K562 (cell line): Measurements from ENCODE around the gene ARHGDIA. TPM values are rescaled to one million over a fixed set of nuclear protein-coding genes. Genes with fewer than 3 reads are reported as not detected.
A peak's percentile ranks its signal among the peaks of the same experiment; 100 is the strongest.

Experiments used
- CBX3 ChIP-seq, 2 experiments: IDR thresholded peaks; 1 replicate in 1 of 2; 2 replicates in 1 of 2; pipeline ENCODE4 v1.6.1; 2012; ENCODE audit warnings: inconsistent platforms in 2 of 2, low read length in 2 of 2, borderline replicate concordance in 1 of 2, control low read depth in 1 of 2
- CEBPB ChIP-seq: fragments of 450-650 bp; IDR thresholded peaks from 2 replicates; pipeline ENCODE4 v1.6.1; 2016; ENCODE audit warnings: missing genetic modification characterization, missing compliant biosample characterization
- CHD4 ChIP-seq: fragments of 200-600 bp; sonication (generic); IDR thresholded peaks from 3 replicates; pipeline ENCODE4 v1.6.1; 2012; ENCODE audit warnings: low read depth, mild to moderate bottlenecking, mixed read lengths, low read length, inconsistent platforms; ENCODE audit not compliant: insufficient read depth, insufficient replicate concordance, poor library complexity, severe bottlenecking
- CSDE1 ChIP-seq, 2 experiments: fragments of 450-650 bp; IDR thresholded peaks; 2 replicates each; pipeline ENCODE4 v1.6.1; 2016; ENCODE audit warnings: mild to moderate bottlenecking in 1 of 2
- NELFE ChIP-seq: IDR thresholded peaks from 2 replicates; pipeline ENCODE4 v1.6.1; 2011; ENCODE audit warnings: mild to moderate bottlenecking; ENCODE audit not compliant: insufficient read depth, insufficient read length
- SIRT6 ChIP-seq: IDR thresholded peaks from one replicate; pipeline ENCODE4 v1.6.1; 2012; ENCODE audit warnings: low read depth, mild to moderate bottlenecking, control low read depth, inconsistent platforms, low read length, moderate library complexity
- SRSF7 ChIP-seq: fragments of 200-400 bp; formaldehyde crosslinking; optimal IDR thresholded peaks from 2 replicates; pipeline ENCODE3; 2017; ENCODE audit warnings: mild to moderate bottlenecking, low read depth, low read length
- ZBTB1 ChIP-seq: sonication (generic); formaldehyde crosslinking; IDR thresholded peaks from 2 replicates; pipeline ENCODE4 v1.8.1; 2023; ENCODE audit warnings: missing genetic modification reagents, low read depth, mild to moderate bottlenecking, borderline replicate concordance
- ZNF444 ChIP-seq: fragments of 250-450 bp; sonication (Bioruptor Pico); IDR thresholded peaks from 2 replicates; pipeline ENCODE4 v1.4.0; 2020; ENCODE audit warnings: mild to moderate bottlenecking, moderate library complexity
- ZNF644 ChIP-seq: fragments of 200-800 bp; sonication (Bioruptor generic); IDR thresholded peaks from 2 replicates; pipeline ENCODE4 v1.6.1; 2016; ENCODE audit warnings: low read depth, missing genetic modification characterization, missing compliant biosample characterization
- ZSCAN29 ChIP-seq: fragments of 450-650 bp; IDR thresholded peaks from 2 replicates; pipeline ENCODE4 v1.6.1; 2017
- polyA plus RNA-seq, 8 experiments: library from polyadenylated mRNA; depleted of rRNA in 4 of 8; stranded (reverse) in 5 of 8; unstranded in 3 of 8; fragments of >200 nt; fragmentation: Nextera tagmentation in 2 of 8; fragmentation: Illumina TruSeq in 1 of 8; extraction: Ambion mirVana in 2 of 8; extraction: Trizol in 1 of 8; gene quantifications; 2 replicates each; pipeline versions ENCODE4 v1.2.1 to v1.2.3, GENCODE V29; 2011 to 2014; ENCODE audit warnings: inconsistent platforms in 1 of 8, missing spikeins in 1 of 8
- total RNA-seq, 7 experiments: library from RNA; depleted of rRNA in 6 of 7; stranded (reverse); fragments of >200 nt in 6 of 7; fragmentation: Illumina TruSeq in 2 of 7; extraction: Trizol in 2 of 7; gene quantifications; 2 replicates each; pipeline versions ENCODE4 v1.2.1 to v1.2.3, GENCODE V29; 2011 to 2021; ENCODE audit warnings: low replicate concordance in 1 of 7
- TF ChIP-seq, protein P1 (sequence below): fragments of 200-600 bp; sonication (generic); IDR thresholded peaks from one replicate; pipeline ENCODE4 v1.6.1; 2012; ENCODE audit warnings: mild to moderate bottlenecking, low read depth, low read length, inconsistent platforms

ARHGDIA gene
- total and polyA plus RNA-seq, 9 of the 15 experiments (the other 6 are each of a cell fraction or from before 2014, with no cell fraction given) = 9.6 to 340 (median 97.6) TPM

- TF ChIP-seq ZNF444 (CRISPR knock-in tag) (no peak), CBX3 (IDR thresholded peaks at IDR 0.05; ENCODE audit: borderline replicate concordance in 1 of 2, low read length in 2 of 2) (no peak), ZSCAN29 (no peak), NELFE (no peak), SRSF7 (no peak), CEBPB (tag) (no peak), ZBTB1 (CRISPR knock-in tag) (peak; percentile 42; the same call in 1 of the 2 replicates), CHD4 (no peak), SIRT6 (no peak), CSDE1 (IDR thresholded peaks at IDR 0.05) (no peak), ZNF644 (tag) (0 out of 2 replicates have a peak, but pooled peaks have one; percentile 61)
- TF ChIP-seq, protein P1, sequence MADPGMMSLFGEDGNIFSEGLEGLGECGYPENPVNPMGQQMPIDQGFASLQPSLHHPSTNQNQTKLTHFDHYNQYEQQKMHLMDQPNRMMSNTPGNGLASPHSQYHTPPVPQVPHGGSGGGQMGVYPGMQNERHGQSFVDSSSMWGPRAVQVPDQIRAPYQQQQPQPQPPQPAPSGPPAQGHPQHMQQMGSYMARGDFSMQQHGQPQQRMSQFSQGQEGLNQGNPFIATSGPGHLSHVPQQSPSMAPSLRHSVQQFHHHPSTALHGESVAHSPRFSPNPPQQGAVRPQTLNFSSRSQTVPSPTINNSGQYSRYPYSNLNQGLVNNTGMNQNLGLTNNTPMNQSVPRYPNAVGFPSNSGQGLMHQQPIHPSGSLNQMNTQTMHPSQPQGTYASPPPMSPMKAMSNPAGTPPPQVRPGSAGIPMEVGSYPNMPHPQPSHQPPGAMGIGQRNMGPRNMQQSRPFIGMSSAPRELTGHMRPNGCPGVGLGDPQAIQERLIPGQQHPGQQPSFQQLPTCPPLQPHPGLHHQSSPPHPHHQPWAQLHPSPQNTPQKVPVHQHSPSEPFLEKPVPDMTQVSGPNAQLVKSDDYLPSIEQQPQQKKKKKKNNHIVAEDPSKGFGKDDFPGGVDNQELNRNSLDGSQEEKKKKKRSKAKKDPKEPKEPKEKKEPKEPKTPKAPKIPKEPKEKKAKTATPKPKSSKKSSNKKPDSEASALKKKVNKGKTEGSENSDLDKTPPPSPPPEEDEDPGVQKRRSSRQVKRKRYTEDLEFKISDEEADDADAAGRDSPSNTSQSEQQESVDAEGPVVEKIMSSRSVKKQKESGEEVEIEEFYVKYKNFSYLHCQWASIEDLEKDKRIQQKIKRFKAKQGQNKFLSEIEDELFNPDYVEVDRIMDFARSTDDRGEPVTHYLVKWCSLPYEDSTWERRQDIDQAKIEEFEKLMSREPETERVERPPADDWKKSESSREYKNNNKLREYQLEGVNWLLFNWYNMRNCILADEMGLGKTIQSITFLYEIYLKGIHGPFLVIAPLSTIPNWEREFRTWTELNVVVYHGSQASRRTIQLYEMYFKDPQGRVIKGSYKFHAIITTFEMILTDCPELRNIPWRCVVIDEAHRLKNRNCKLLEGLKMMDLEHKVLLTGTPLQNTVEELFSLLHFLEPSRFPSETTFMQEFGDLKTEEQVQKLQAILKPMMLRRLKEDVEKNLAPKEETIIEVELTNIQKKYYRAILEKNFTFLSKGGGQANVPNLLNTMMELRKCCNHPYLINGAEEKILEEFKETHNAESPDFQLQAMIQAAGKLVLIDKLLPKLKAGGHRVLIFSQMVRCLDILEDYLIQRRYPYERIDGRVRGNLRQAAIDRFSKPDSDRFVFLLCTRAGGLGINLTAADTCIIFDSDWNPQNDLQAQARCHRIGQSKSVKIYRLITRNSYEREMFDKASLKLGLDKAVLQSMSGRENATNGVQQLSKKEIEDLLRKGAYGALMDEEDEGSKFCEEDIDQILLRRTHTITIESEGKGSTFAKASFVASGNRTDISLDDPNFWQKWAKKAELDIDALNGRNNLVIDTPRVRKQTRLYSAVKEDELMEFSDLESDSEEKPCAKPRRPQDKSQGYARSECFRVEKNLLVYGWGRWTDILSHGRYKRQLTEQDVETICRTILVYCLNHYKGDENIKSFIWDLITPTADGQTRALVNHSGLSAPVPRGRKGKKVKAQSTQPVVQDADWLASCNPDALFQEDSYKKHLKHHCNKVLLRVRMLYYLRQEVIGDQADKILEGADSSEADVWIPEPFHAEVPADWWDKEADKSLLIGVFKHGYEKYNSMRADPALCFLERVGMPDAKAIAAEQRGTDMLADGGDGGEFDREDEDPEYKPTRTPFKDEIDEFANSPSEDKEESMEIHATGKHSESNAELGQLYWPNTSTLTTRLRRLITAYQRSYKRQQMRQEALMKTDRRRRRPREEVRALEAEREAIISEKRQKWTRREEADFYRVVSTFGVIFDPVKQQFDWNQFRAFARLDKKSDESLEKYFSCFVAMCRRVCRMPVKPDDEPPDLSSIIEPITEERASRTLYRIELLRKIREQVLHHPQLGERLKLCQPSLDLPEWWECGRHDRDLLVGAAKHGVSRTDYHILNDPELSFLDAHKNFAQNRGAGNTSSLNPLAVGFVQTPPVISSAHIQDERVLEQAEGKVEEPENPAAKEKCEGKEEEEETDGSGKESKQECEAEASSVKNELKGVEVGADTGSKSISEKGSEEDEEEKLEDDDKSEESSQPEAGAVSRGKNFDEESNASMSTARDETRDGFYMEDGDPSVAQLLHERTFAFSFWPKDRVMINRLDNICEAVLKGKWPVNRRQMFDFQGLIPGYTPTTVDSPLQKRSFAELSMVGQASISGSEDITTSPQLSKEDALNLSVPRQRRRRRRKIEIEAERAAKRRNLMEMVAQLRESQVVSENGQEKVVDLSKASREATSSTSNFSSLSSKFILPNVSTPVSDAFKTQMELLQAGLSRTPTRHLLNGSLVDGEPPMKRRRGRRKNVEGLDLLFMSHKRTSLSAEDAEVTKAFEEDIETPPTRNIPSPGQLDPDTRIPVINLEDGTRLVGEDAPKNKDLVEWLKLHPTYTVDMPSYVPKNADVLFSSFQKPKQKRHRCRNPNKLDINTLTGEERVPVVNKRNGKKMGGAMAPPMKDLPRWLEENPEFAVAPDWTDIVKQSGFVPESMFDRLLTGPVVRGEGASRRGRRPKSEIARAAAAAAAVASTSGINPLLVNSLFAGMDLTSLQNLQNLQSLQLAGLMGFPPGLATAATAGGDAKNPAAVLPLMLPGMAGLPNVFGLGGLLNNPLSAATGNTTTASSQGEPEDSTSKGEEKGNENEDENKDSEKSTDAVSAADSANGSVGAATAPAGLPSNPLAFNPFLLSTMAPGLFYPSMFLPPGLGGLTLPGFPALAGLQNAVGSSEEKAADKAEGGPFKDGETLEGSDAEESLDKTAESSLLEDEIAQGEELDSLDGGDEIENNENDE = no peak
Observed at GRCh38 chr17:81821603-81822311, 49.4 kb downstream of the ARHGDIA start (continued).
